Endothelial cell of umbilical vein (primary cell): Measurements from ENCODE around the gene CDK6.

Experiments
- CTCF ChIP-seq, 2 donors: IDR thresholded peaks; 1 replicate in 1 of 2; 2 replicates in 1 of 2; pipeline ENCODE4 v1.5.1; 2011; ENCODE audit warnings: low read length in 2 of 2, mild to moderate bottlenecking in 2 of 2, moderate library complexity in 2 of 2, control low read depth in 1 of 2, inconsistent platforms in 1 of 2, low read depth in 1 of 2; ENCODE audit not compliant: insufficient read depth in 1 of 2; ENCODE audit errors: extremely low read depth in 1 of 2
- GATA2 ChIP-seq: IDR thresholded peaks from 2 replicates; pipeline ENCODE4 v1.7.0; 2011; ENCODE audit warnings: low read depth, mild to moderate bottlenecking, moderate library complexity, mixed read lengths, low read length; ENCODE audit not compliant: insufficient read length, insufficient read depth
- MAX ChIP-seq: IDR thresholded peaks from 2 replicates; pipeline ENCODE4 v1.6.1; 2011; ENCODE audit not compliant: insufficient read depth, insufficient read length
- MYC ChIP-seq: IDR thresholded peaks from one replicate; pipeline ENCODE4 v1.6.1; 2011; ENCODE audit warnings: mild to moderate bottlenecking, low read depth, low read length
- POLR2A ChIP-seq: IDR thresholded peaks from 2 replicates; pipeline ENCODE4 v1.6.1; 2012; ENCODE audit warnings: low read depth, mild to moderate bottlenecking, control low read depth, low read length

- TF ChIP-seq CTCF (IDR thresholded peaks at IDR 0.05; ENCODE audit: extremely low read depth in 1 of 2, insufficient read depth in 1 of 2, low read depth in 1 of 2, low read length in 2 of 2) (no peak), GATA2 (no peak), POLR2A (no peak), MYC (no peak), MAX (no peak)
Measured at GRCh38 chr7:92714280-92714679, 122.1 kb downstream of the CDK6 start.
